Suppressor macrophage treated with lipopolysaccharide for 1 hour (primary cell): ENCODE data around the gene ARMC6.

Source experiments
- DNase-seq, 3 donors: peaks; one replicate each; pipeline ENCODE4 v3.0.0-alpha.2; 2020 to 2022

The ARMC6 gene

DNA sequence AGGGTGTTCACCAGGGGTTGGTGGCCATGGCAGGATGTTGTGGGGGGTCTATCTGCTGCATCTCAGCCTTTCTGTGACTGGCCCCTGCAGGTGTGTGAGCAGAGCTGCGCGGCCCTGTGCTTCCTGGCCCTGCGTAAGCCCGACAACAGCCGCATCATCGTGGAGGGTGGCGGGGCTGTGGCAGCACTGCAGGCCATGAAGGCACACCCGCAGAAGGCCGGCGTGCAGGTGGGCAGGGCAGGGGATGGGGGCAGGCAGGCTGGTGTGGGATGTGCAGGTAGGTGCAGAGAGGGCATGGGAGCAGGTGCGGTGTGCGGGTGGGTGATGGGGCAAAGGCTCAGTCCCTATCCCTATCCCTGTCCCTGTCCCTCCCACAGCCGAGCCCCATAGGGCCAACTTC, 22.3 kb downstream of the ARMC6 start:
- DNase-seq = no peak

DNA sequence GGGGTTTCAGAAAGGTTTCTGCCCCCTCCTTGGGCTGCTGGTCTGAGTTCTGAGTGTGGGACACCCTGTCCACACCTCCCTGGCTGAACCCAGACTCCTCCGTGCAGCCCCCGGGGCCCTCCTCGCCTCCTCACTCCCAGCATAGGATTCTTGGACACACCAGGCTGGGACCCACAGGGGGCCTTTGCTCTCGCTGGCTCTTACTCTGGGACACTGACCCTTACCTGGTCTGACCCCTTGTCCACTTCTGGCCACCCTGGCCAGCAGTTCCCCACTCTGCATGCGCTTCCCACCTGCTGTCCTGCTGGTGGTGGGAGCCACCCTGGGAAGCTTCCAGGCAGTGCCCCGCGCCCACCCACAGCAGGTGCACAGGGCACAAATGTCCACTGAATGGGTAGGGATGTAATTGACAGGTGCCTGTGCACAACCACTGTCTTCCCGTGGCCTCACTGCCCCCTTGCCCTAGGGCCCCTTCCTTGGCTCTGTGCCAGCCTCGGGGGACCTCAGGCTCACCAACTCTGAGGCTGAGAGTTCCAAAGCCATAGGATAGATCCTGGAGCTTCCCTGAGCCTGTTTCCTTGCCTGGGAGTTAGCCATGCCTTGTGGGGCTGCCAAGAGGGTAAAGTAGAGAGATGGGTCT, 23.4 kb downstream of the ARMC6 start:
- no peak for DNase-seq

DNA sequence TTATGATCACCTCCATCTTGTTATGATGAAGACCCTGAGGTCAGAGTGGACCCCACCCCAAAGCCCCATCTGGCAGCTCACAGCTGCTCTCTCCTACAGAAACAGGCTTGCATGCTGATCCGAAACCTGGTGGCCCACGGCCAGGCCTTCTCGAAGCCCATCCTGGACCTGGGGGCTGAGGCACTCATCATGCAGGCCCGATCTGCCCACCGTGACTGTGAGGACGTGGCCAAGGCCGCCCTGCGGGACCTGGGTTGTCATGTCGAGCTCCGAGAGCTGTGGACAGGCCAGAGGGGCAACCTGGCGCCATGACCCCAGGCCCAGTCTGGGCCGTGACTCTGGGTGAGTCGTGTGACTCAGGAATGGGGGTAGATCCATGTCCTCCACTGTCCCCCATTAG, 23.9 kb downstream of the ARMC6 start:
- DNase-seq = no peak

DNA sequence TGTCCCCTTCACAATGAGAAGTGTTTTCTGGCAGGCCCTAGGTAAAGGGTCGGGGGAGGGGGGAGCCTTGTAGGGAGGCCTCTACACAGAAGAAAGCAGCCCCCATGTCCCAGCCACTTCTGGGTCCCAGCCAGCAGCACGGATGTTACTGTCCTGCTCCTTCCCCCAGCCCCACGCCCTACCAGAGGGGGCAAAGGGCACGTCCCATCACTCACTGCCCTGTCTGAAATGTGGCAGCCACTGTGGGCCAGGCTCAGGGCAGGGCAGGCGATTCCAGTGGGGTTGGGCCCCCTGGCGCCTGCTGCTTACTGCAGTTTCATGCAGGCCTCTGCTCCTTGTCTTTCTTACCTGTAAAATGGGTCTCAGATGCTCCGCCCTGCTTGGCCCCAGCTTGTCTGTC, 24.3 kb downstream of the ARMC6 start:
- DNase-seq = no peak

DNA sequence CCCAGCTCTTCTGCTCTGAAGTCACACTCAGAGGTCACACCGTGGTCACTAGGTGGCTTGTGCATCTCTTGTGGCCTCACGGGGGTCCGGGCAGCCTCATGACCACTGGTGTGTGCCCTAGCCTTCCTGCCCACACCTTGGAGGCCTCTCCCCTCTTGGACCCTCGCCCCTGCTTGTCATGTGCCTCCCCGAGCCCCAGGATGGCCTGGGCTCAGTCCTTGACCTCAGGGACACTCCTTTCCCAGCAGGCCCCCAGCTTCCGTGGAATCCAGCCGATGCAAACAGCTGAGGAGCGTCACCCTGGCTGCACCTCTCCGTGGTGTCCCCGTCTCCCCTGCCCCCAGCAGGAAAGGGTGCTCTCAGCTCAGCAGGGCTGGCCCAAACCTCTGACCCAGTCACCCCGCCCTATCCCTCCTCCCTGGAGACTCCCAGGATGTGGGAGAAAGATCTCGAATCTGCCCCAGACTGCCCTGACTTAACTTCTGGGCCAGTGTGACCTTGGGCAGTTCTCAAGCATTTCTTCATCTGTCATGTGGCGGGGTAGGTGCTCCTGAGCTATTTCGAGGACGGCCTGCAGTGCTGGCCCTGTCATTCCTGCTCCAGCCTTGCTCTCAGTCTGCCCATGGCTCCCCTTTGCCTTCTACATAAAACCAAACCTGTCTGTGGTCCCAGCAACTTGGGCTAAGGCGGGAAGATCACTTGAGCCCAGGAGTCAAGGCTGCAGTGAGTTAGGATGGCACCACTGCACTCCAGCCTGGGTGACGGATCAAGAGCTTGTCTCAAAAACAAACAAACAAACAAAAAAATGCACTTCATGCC, 25.8 kb downstream of the ARMC6 start:
- DNase-seq = no peak

DNA sequence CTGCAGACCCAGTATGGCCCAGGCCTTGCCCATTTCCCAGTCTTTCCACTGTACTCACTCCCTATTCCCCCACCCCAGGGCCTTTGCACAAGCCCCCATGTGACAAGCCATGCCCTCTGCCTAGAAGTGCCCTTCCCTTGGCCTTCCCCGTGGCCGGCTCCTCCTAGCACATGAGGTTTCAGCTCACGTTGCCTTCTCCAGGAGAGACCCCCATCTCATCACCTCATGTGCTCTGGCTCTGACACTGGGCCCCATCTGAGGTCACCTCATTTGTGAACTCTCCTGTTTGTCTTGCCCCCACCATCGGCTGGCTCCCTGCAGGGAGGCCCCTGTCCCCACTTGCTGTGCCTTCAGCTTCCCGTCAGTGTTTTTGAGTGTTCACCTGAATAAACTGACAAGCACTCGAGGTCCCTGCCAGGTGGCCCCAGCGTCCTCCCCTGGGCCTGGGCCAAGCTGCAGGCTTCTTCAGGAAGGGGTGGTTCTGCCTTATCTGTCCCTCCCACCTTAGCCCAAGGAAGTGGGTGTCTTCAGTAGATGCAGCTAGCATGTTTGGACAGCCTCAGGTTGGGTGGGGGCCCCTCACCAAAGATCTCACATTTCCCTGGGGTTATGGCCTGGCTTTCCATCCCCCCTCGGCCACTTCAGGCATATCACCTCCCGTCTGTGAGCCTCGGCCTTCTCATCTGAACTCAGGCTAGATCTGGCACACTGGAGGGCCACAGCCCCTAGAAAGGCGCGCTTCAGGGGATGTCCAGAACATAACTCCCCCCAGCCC, 26.6 kb downstream of the ARMC6 start:
- no peak for DNase-seq

DNA sequence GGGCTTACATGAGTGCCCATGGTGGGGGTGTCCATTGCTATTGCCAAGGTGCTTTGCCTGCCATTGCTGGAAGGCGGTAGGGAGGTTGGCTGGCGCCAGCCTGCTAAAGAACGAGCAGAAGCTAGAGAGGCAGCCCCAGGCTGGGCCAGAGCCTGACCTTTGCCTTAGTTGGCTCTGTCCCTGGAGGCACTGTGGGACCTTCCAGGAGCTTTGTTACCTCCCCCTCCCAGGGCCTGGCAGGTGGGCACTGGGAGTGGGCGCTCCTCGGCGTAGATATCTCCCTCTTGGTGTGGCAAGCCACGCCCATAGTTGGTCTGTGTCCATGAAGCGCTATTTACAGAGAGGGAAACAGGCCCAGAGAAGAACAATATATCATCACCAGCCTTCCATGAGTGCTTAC, 28.1 kb downstream of the ARMC6 start:
- DNase-seq = no peak

DNA sequence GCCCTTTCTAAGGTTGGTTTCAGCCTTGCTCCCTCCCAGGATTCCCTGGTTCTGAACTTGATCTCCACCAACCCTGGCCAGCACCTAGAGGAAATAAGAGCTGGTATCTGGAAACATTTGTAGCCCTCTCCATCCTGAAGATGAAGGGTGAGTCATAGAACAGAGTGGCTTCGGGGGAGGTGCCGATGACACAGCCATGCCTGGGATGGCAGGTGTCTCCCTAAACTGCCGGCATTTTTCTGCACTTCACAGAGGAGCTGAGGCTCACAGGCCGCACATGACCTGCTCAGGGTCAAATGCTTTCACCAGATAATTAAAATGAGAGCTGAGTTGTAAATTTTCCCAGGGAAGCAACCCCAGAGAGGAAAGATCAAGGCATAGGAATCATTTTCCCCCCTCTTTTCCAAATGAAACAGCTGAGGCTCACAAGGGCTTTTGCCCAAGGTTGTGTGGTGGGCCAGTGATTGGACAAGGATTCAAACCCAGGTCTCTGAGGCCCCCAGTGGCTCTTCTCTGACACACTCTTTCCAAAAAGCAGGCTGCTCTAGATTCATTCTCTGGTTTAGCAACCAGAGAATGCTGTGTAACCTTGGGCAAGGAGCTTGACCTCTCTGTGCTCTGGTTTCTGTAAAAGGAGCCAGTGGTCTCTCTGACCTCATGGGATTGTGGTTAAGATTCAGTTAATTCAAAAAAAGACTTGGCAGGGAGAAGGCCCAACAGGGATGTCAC, 29.2 kb downstream of the ARMC6 start:
- DNase-seq = no peak

DNA sequence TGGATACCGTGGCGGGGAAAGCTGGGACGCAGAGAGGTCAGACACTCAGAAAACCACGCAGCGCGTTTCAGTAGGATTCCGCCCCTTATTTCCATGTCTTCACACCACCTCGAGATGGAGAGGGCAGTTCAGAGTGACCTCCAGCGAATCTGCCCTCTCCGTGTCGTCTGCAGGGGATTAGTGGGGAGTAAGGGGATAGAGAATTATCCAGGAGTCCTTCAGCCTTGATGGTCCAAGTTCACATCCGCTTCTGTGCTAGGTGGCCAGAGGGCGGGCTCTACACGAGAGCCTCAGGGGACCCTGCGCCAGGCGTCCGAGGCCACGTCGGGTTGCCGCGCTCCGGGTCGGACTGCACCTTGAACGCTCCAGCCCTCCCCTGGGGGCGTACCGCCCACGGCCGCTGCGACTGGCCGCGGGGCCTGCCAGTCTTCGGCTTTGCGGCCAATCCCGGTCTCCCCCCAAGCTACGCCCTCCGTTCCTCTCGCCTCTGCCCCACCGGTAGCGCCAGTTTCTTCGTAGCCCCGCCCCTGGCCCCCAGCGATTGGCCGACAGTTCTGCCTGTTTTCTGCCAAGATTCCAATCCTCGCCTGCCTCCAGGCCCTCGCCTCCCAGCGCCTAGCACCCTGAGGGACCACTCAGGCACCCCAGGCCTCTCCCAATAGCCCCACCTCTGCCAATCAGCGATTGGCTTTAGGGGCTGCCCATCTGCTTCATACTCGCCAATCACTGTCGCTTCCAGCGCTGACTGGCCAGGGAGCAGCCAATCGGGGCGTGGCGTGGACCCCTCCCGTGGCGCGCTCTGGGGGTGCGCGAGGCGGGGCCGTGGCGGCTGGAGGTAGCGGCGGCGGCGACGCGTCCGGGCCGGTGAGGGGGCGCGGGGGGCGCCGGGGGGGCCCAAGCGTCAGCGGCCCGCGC, 30.0 kb downstream of the ARMC6 start, which contains the start of gene SLC25A42:
Gene SLC25A42 (plus strand): TSS at position 812 of the 915 bp plus-strand sequence. CDS start 32,131 bp downstream, outside the sequence.
- DNase-seq = peak; percentile 98 to 99 (median 99)

DNA sequence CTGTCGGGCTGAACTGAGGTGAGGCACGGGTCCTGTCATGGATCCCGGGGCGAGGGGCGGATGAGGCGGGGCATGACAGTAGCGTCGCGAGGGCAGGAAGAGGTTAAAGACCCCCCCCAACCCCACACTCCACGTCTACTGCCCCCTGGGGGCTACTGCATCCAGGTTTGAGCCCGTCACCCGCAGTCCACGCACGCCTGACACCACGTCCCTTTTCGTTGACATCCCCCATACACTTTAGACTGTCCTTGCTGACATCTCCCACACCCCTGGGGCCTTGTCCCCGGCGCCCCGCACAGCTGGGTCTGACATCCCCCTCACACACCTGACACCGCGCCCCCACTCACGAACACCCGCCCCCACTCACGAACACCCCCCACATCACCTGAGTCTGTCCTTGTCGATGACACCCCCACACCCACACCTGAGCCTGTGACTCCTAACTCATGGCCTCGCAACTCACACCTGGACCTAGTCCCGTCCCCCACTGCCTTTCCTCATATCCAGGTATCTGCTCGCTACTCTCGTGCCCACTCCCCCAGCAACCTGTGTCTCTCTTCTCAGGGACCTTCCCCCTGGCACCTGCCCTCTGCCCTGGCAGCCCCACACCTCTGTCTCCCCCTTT, 30.8 kb downstream of the ARMC6 start:
- no peak for DNase-seq

DNA sequence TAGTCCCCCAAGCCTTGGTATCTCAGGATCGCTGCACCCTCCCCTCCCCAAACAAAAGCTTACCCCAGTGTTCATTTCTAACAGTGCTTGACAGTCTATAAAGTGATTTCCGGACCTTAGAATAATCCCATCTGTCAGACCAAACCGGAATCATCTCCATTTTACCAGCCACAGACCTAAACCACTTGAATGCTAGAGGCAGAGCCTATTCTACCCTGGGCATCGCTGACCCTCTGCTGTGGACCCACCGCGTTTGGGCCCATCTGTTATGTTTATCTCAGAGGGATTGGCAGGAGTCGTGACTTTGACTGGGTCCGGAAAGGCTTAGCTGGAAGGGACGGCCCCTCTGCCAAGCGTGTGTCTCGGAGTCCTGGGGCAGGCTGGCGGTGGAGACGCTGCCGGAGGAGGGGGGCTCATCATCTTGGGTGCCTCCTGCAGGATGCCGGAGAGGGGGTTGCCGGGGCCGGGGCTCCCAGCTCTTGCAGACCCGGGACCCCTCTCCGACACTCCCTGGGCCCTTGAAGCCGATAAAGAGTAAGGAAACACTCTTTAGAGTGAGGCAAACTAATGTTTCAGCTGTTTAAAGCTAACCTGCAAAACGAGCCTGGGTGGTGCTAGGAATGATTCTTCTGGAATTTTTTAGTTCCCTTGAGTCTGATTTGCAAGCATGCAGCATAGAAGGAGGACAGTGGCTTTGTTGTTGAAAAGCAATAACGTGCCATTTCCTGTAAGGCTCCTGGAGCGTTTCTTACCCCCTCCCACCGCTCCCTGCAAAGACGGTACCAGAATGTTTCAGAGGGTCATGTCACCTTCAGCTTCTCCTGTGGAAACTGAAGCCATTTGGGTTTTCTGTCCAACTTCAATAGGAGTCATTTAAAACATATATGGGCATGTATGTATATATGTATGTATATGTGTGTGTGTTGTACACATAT, 31.7 kb downstream of the ARMC6 start:
- peak in 2 of 3 donors; percentile 9 to 26 for DNase-seq

DNA sequence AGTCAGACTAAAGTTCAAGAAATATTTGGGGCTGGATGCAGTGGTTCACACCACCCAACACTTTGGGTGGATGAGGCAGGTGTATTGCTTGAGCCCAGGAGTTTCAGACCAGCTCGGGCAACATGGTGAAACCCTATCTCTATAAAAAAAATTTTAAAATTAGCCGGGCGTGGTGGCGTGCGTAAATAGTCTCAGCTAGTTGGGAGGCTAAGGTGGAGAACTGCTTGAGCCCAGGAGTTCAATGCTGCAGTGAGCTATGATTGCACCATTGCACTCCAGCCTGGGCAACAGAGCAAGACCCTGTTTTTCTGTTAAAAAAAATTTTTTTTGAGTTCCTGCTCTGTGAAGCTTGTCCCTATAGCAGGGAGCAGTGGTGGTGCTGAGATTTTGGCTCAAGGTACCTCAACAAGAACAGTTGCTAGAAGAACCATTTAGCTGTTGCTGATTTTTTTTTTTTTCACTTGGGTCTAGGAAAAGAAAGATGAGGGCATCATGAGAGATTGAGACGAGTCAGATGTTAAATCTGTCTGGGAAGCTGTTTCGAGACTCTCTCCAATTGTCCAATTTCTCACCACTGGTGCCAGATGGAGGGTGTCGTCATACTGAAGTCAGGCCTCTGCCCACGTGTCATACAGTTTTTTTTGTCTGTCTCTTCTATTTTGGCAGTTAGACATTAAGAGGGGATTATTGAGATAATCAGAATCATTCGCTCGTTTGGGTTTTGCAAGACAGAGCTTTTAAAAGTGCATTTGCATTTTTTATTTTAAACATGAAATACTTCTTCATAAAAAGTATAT, 34.1 kb downstream of the ARMC6 start:
- peak; percentile 7 to 28 (median 13) for DNase-seq

DNA sequence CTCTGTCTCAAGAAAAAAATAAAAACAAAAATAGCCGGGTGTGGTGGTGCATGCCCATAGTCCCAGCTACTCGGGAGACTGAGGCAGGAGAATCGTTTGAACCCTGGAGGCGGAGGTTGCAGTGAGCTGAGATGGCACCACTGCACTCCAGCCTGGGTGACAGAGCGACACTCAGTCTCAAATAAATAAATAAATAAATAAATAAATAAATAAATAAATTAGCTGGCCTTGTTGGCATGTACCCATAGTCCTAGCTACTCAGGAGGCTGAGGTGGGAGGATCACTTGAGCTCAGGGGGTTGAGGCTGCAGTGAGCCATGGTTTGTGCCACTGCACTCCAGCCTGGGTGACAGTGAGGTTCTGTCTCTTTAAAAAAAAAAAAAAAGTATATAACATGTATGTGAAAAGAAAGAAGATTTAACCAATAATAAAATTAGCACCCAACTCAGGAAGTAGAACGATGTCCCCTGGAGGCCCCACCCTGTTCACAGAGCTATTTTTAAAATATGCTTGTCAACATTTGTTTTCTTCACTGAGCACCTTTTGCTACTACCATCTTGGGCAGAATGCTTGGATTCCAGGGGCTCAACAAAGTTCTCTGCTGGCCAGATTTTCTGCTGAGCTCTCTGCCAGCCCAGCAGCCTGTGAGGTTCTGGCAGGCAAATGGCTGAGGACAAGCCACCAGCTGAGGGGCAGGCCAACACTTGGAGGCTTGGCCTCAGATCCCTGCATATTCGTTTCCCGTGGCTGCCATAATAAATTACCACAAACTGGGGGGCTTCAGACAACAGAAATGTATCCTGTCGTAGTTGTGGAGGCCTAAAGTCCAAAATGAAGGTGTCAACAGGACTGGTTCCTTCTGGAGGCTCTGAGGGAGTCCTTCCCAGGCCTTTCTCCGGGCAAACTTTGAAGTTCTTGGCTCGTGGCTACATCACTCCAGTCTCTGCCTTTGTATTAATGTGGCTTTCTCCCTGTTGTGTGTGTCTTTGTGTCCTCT, 35.6 kb downstream of the ARMC6 start:
- DNase-seq = no peak

DNA sequence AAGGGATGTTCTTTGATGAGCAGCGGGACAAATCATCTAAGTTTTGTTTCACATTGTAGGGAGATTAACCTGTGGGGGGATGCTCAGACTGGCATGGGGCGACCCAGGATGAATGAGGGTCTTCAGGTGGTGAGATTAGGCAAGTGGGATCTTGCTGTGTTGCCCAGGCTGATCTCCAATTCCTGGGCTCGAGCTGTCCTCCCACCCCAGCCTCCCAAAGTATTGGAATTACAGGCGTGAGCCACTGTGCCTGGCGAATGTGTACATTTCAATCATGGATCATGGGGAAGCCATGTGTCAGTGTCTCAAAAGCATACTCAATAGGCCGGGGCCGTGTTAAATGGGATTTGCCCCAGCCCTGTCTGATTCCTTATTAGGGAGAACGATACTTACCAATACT, 38.5 kb downstream of the ARMC6 start:
- DNase-seq = no peak

DNA sequence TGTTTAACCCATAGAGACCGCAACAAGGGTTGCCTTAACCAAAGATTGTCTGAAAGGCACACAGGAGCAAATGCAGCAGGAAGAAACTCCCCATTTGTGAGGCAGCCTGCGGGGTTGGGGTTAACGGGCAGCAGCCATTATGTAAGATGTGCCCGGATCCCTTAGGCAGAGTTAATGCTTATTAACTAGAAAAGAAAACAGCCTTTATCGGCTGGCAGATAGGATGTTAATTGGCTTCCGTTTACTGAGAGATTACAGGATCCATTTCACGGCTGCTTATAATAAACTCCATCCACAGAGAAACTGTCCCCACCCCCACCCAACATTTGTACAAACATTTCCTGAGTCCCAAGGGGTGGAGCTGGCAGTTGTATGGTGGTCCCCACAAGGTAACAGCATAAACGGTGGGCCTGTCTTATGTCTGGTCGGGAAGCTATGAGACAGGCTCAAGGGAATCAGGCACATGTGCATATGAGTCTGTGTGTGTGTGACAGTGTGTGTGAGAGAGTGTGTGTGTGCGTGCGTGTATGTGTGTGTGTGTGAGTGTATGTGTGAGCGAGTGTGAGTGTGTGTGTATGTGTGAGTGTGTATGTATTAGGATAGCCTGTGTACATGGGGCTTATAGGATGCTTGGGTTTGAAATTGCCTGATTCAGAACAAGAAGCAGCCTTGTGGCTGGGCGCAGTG, 40.9 kb downstream of the ARMC6 start:
- no peak for DNase-seq

DNA sequence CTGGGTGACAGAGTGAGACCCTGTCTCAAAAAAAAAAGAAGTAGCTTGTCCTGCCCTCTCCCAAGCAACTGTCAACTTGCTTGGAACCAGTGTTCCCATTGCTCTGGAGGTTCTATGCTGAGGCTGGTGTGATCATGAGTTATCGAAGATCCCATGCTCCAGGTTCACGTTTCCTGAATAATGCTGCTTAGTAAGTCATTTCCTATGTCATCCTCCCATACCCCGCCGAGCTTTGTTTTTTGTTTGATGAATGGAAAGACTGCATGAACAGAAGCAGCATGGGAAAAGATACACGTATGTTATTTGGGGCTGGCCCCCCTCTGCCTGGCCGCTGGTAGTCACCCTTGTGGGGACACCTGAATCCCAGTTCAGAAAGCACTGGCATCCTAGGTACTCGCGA, 41.7 kb downstream of the ARMC6 start:
- no peak for DNase-seq

DNA sequence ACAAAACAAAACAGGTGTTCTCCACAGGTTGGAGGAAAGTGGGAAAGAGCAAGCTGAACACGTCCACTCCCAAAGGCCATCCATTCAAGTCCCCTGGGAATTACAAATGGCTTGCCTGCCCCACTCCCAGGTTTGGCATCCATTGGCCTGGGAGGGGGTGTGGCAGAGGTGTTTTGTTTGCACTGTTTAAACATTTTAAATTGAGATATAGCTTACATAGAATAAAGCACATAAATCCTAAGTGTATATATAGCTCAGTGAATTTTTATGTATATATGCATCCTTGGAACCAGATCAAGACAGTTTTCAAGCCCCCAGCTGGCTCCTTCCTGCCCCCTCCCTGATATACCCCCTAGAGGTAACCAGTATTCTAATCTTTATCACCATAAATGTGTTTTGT, 43.1 kb downstream of the ARMC6 start:
- DNase-seq = no peak
